ENCODE data around the gene FILIP1L. TPM values are rescaled to one million over a fixed set of nuclear protein-coding genes. Genes with fewer than 3 reads are reported as not detected.

FILIP1L gene
- total RNA-seq, 1 donor from 2014 or later: 19.4 TPM

DNA sequence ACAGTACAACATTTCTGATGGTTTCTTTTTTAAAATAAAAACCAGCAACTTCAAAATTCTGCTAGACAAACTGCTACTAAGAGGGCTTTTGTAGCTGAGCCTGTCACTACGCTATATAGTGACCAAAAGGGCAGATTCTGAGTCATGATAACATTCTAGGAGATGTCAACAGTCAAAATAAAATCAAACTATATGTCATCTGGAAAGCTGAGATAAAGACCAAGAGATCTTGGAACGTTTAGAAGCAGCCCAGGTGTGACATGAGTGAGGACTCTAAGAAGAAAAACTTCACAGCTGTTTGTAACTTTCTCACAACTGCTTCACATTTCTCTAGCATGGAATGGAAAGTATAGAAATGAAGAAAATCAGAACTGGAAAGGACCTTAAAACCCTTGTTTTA lies 84.6 kb downstream of the FILIP1L start:
- Mint-ChIP-seq H3K4me3 (ENCODE audit: low read depth) (no peak overlapping the region), H3K27ac (no peak overlapping the region), H3K4me1 (ENCODE audit: low read depth) (peaks cover 25% of the 10 kb centered on the region), H3K9me3 (ENCODE audit: low read depth) (no peaks in the 10 kb centered on the region), H3K36me3 (ENCODE audit: insufficient read depth) (no peaks in the 10 kb centered on the region), H3K27me3 (no peaks in the 10 kb centered on the region)
- no peak for DNase-seq (ENCODE audit: low spot score, unreplicated experiment)
- TF ChIP-seq, protein P1, sequence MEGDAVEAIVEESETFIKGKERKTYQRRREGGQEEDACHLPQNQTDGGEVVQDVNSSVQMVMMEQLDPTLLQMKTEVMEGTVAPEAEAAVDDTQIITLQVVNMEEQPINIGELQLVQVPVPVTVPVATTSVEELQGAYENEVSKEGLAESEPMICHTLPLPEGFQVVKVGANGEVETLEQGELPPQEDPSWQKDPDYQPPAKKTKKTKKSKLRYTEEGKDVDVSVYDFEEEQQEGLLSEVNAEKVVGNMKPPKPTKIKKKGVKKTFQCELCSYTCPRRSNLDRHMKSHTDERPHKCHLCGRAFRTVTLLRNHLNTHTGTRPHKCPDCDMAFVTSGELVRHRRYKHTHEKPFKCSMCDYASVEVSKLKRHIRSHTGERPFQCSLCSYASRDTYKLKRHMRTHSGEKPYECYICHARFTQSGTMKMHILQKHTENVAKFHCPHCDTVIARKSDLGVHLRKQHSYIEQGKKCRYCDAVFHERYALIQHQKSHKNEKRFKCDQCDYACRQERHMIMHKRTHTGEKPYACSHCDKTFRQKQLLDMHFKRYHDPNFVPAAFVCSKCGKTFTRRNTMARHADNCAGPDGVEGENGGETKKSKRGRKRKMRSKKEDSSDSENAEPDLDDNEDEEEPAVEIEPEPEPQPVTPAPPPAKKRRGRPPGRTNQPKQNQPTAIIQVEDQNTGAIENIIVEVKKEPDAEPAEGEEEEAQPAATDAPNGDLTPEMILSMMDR (IDR thresholded peaks at IDR 0.05; ENCODE audit: unreplicated experiment): no peak

DNA sequence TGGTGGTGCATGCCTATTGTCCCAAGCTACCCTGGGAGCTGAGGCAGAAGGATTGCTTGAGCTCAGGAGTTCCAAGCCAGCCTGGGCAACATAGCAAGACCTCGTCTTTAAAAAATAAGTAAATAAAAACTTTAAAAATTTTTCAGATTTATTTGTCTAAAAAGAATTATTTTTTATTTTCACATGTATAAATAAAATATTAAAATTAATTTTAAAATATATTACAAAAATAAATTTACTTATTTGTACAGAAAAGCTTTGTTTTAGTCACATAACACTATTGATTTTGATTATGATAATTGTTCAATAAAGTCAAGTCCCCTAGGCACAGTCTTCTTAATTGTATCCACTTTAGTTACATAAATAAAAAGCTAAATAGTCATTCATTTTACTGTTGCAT lies 85.2 kb downstream of the FILIP1L start:
- Mint-ChIP-seq H3K27me3 (no peaks in the 10 kb centered on the region), H3K9me3 (ENCODE audit: low read depth) (no peaks in the 10 kb centered on the region), H3K27ac (no peak overlapping the region), H3K36me3 (ENCODE audit: insufficient read depth) (no peaks in the 10 kb centered on the region), H3K4me3 (ENCODE audit: low read depth) (no peak overlapping the region), H3K4me1 (ENCODE audit: low read depth) (peaks cover 19% of the 10 kb centered on the region)
- no peak for DNase-seq (ENCODE audit: low spot score, unreplicated experiment)
- TF ChIP-seq, protein P1 (IDR thresholded peaks at IDR 0.05; ENCODE audit: unreplicated experiment): no peak

DNA sequence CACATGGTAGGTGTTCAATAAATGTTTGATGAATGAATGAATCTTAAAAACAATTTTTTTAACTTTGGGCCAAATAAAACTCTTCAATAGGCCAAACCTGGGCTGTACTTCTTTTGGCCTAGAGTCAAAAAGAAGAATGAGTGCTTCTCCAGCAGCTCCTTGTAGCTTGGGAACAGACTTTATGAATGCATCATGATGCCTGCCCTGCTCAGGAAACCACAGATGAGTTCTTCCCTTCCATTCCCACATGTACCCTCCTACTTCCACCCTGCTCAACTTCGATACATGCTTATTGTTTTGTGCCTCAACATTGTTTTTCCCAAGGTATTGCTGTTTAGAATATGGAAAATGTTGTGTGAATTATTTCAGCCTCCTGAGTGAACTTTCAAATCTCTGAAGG lies 87.0 kb downstream of the FILIP1L start:
- H3K4me3 Mint-ChIP-seq (ENCODE audit: low read depth): no peak overlapping the region
- no peaks in the 10 kb centered on the region for H3K36me3 Mint-ChIP-seq (ENCODE audit: insufficient read depth)
- H3K9me3 Mint-ChIP-seq (ENCODE audit: low read depth): no peaks in the 10 kb centered on the region
- H3K27ac Mint-ChIP-seq: no peak overlapping the region
- TF ChIP-seq, protein P1 (IDR thresholded peaks at IDR 0.05; ENCODE audit: unreplicated experiment): no peak
- peaks cover 9% of the 10 kb centered on the region for H3K4me1 Mint-ChIP-seq (ENCODE audit: low read depth)
- H3K27me3 Mint-ChIP-seq: no peaks in the 10 kb centered on the region
- no peak for DNase-seq (ENCODE audit: low spot score, unreplicated experiment)

DNA sequence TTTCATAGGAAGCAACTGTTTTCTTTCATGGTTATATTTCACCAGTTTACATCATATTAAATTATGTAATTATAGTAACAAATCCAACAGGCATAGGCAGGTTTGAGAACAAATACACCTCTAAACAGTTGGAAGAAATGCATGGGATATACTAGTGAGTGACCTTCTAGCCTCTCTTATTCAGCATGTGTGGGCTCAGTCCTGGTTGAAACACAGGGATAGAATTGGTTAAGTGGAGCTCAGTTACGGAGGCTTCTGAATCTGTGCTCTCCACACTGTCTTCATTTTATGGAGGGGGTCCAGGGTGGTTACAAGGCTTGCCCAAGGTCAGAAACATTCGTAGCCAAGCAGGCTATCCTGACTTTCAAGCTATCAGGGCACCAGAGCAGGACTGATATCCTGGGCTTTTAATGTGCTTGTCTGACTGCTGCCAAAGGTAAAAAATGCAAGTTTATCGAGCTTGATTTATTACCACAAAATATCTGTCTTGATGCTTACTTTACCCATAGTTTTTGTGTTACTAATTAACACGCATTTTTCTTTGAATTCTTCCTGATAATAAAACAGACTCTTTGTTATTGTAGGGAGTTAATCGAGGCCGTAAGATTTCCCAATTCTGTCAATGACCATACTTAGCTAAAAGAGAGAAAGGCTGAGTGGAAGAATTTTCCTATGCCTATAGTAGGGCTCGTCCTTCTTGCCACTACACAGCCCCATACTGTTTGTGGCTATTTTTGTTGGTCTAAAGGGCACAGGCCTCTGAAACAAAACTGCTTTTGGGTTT lies 89.6 kb downstream of the FILIP1L start:
- Mint-ChIP-seq H3K27ac (peak overlapping the region; percentile 92), H3K27me3 (no peaks in the 10 kb centered on the region), H3K4me1 (ENCODE audit: low read depth) (peaks cover 9% of the 10 kb centered on the region), H3K4me3 (ENCODE audit: low read depth) (peak overlapping the region; percentile 37), H3K36me3 (ENCODE audit: insufficient read depth) (no peaks in the 10 kb centered on the region), H3K9me3 (ENCODE audit: low read depth) (no peaks in the 10 kb centered on the region)
- no peak for DNase-seq (ENCODE audit: low spot score, unreplicated experiment)
- TF ChIP-seq, protein P1 (IDR thresholded peaks at IDR 0.05; ENCODE audit: unreplicated experiment): no peak

DNA sequence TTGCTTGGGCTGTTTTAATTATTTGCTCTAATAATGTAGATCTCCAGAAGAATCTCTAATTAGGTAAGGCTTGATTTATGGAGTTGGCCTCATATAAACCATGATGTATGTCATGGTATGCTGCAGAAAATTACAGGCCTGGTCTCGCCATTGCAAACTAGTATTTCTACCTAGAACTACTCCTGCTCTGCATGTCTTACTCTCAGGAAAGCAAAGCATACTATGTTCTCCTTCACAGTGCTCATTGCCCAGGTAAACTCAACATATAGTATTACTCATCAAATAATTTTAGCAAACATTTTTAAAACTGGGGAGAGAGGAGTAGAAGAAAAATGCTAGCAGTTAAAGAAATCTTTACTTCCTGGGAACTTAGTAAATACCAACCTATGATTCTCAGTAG lies 90.7 kb downstream of the FILIP1L start:
- DNase-seq (ENCODE audit: low spot score, unreplicated experiment): no peak
- no peaks in the 10 kb centered on the region for H3K36me3 Mint-ChIP-seq (ENCODE audit: insufficient read depth)
- peaks cover 4% of the 10 kb centered on the region for H3K4me1 Mint-ChIP-seq (ENCODE audit: low read depth)
- no peaks in the 10 kb centered on the region for H3K27me3 Mint-ChIP-seq
- H3K4me3 Mint-ChIP-seq (ENCODE audit: low read depth): no peak overlapping the region
- H3K9me3 Mint-ChIP-seq (ENCODE audit: low read depth): no peaks in the 10 kb centered on the region
- H3K27ac Mint-ChIP-seq: no peak overlapping the region
- TF ChIP-seq, protein P1 (IDR thresholded peaks at IDR 0.05; ENCODE audit: unreplicated experiment): no peak

Data from progenitor cell of endocrine pancreas (in vitro differentiated cells).